Skeletal muscle tissue (tissue), 4 donors: ENCODE measurements around the gene SORCS3. TPM values are rescaled to one million over a fixed set of nuclear protein-coding genes. Genes with fewer than 3 reads are reported as not detected.

Source experiments
- H3K27ac ChIP-seq: one replicate; pipeline ENCODE4 v1.7.0; 2013; ENCODE audit warnings: mild to moderate bottlenecking, low read depth, low read length, inconsistent platforms
- H3K27me3 ChIP-seq, 3 donors: one replicate each; pipeline ENCODE4 v1.7.0; 2013; ENCODE audit warnings: low read length in 3 of 3; ENCODE audit not compliant: control insufficient read depth in 3 of 3, insufficient read depth in 3 of 3
- H3K36me3 ChIP-seq, 3 donors: one replicate each; pipeline ENCODE4 v1.7.0; 2013; ENCODE audit warnings: low read length in 3 of 3; ENCODE audit not compliant: control insufficient read depth in 3 of 3, insufficient read depth in 3 of 3
- H3K4me1 ChIP-seq, 3 donors: one replicate each; pipeline ENCODE4 v1.7.0; 2013; ENCODE audit warnings: low read length in 3 of 3, mild to moderate bottlenecking in 3 of 3; ENCODE audit not compliant: control insufficient read depth in 3 of 3, insufficient read depth in 3 of 3
- H3K4me3 ChIP-seq, 3 donors: one replicate each; pipeline ENCODE4 v1.7.0; 2013; ENCODE audit warnings: low read length in 3 of 3
- H3K9ac ChIP-seq, 3 donors: one replicate each; pipeline ENCODE4 v1.7.0; 2013; ENCODE audit warnings: low read length in 3 of 3, mild to moderate bottlenecking in 3 of 3, moderate library complexity in 2 of 3, low read depth in 1 of 3
- H3K9me3 ChIP-seq, 3 donors: one replicate each; pipeline ENCODE4 v1.7.0; 2013; ENCODE audit warnings: low read length in 3 of 3; ENCODE audit not compliant: control insufficient read depth in 3 of 3
- total RNA-seq: library from RNA; depleted of rRNA; stranded (reverse); fragments of >200 nt; gene quantifications from one replicate; pipeline ENCODE4 v1.2.3, GENCODE V29; 2014
- donor health status: Osteomylitis.

The SORCS3 gene
- total RNA-seq, 1 donor from 2014 or later, result 0.52 TPM

- Histone ChIP-seq H3K9me3 (no peaks in the 10 kb centered on the region), H3K27me3 (no peaks in the 10 kb centered on the region), H3K4me1 (no peaks in the 10 kb centered on the region), H3K9ac (no peak overlapping the region), H3K4me3 (no peak overlapping the region), H3K27ac (no peak overlapping the region), H3K36me3 (no peaks in the 10 kb centered on the region)
These were observed 400.9 kb downstream of the SORCS3 start for GRCh38 chr10:105041956-105042355.

GRCh38 chr10:105042906-105043552 is 401.9 kb downstream of the SORCS3 start:
- Histone ChIP-seq H3K9ac (no peak overlapping the region), H3K36me3 (no peaks in the 10 kb centered on the region), H3K9me3 (no peaks in the 10 kb centered on the region), H3K27me3 (no peaks in the 10 kb centered on the region), H3K27ac (no peak overlapping the region), H3K4me3 (no peak overlapping the region), H3K4me1 (no peaks in the 10 kb centered on the region)

- Histone ChIP-seq H3K9ac (no peak overlapping the region), H3K4me3 (no peak overlapping the region), H3K27ac (no peak overlapping the region), H3K4me1 (no peaks in the 10 kb centered on the region), H3K27me3 (no peaks in the 10 kb centered on the region), H3K36me3 (no peaks in the 10 kb centered on the region), H3K9me3 (no peaks in the 10 kb centered on the region)
These were observed 403.8 kb downstream of the SORCS3 start for GRCh38 chr10:105044902-105045301.

GRCh38 chr10:105056413-105056812 is 415.3 kb downstream of the SORCS3 start:
- no peaks in the 10 kb centered on the region for H3K4me1 ChIP-seq
- H3K9ac ChIP-seq, result no peak overlapping the region
- no peaks in the 10 kb centered on the region for H3K36me3 ChIP-seq
- peaks cover 0 to 4% (median 0%) of the 10 kb centered on the region in 3 donors for H3K9me3 ChIP-seq
- H3K4me3 ChIP-seq, result no peak overlapping the region
- no peaks in the 10 kb centered on the region for H3K27me3 ChIP-seq
- no peak overlapping the region for H3K27ac ChIP-seq

GRCh38 chr10:105062951-105063350 is 421.9 kb downstream of the SORCS3 start:
- H3K4me1 ChIP-seq, result no peaks in the 10 kb centered on the region
- H3K27me3 ChIP-seq, result peaks cover 0 to 4% (median 0%) of the 10 kb centered on the region in 3 donors
- no peak overlapping the region for H3K27ac ChIP-seq
- H3K9ac ChIP-seq, result no peak overlapping the region
- H3K9me3 ChIP-seq, result no peaks in the 10 kb centered on the region
- no peaks in the 10 kb centered on the region for H3K36me3 ChIP-seq
- H3K4me3 ChIP-seq, result no peak overlapping the region

GRCh38 chr10:105063796-105064195 is 422.7 kb downstream of the SORCS3 start:
- H3K4me1 ChIP-seq, result no peaks in the 10 kb centered on the region
- no peaks in the 10 kb centered on the region for H3K36me3 ChIP-seq
- H3K4me3 ChIP-seq, result no peak overlapping the region
- H3K27ac ChIP-seq, result no peak overlapping the region
- no peak overlapping the region for H3K9ac ChIP-seq
- no peaks in the 10 kb centered on the region for H3K9me3 ChIP-seq
- peaks cover 0 to 4% (median 0%) of the 10 kb centered on the region in 3 donors for H3K27me3 ChIP-seq

GRCh38 chr10:105068497-105068896 is 427.4 kb downstream of the SORCS3 start:
- H3K4me3 ChIP-seq, result no peak overlapping the region
- no peaks in the 10 kb centered on the region for H3K9me3 ChIP-seq
- no peaks in the 10 kb centered on the region for H3K4me1 ChIP-seq
- no peak overlapping the region for H3K9ac ChIP-seq
- H3K27ac ChIP-seq, result no peak overlapping the region
- H3K27me3 ChIP-seq, result no peaks in the 10 kb centered on the region
- no peaks in the 10 kb centered on the region for H3K36me3 ChIP-seq

GRCh38 chr10:105070249-105070648 is 429.2 kb downstream of the SORCS3 start:
- Histone ChIP-seq H3K36me3 (no peaks in the 10 kb centered on the region), H3K27me3 (no peaks in the 10 kb centered on the region), H3K4me1 (no peaks in the 10 kb centered on the region), H3K4me3 (no peak overlapping the region), H3K9me3 (no peaks in the 10 kb centered on the region), H3K9ac (no peak overlapping the region), H3K27ac (no peak overlapping the region)

GRCh38 chr10:105070952-105071351 is 429.9 kb downstream of the SORCS3 start:
- Histone ChIP-seq H3K9ac (no peak overlapping the region), H3K4me3 (no peak overlapping the region), H3K36me3 (no peaks in the 10 kb centered on the region), H3K27ac (no peak overlapping the region), H3K9me3 (no peaks in the 10 kb centered on the region), H3K4me1 (no peaks in the 10 kb centered on the region), H3K27me3 (no peaks in the 10 kb centered on the region)

GRCh38 chr10:105071980-105072379 is 430.9 kb downstream of the SORCS3 start:
- no peak overlapping the region for H3K27ac ChIP-seq
- H3K9ac ChIP-seq, result no peak overlapping the region
- no peak overlapping the region for H3K4me3 ChIP-seq
- H3K9me3 ChIP-seq, result no peaks in the 10 kb centered on the region
- H3K36me3 ChIP-seq, result no peaks in the 10 kb centered on the region
- no peaks in the 10 kb centered on the region for H3K4me1 ChIP-seq
- H3K27me3 ChIP-seq, result no peaks in the 10 kb centered on the region
